SK-N-SH (cell line): ENCODE data around the gene DDAH1.

Experiments used
- JUND ChIP-seq: IDR thresholded peaks from 2 replicates; pipeline ENCODE4 v1.4.0; 2012
- POLR2AphosphoS5 ChIP-seq: IDR thresholded peaks from 2 replicates; pipeline ENCODE4 v1.6.1; 2012; ENCODE audit warnings: low read depth, low read length
- RCOR1 ChIP-seq: fragments of 150-350 bp; IDR thresholded peaks from 2 replicates; pipeline ENCODE4 v1.6.1; 2017; ENCODE audit warnings: antibody characterized with exemption, low read length
- RXRA ChIP-seq: IDR thresholded peaks from 2 replicates; pipeline ENCODE4 v1.4.0; 2012; ENCODE audit warnings: low read depth, mild to moderate bottlenecking, borderline replicate concordance
- TF ChIP-seq, protein P1 (sequence below): fragments of 200-600 bp; sonication (generic); IDR thresholded peaks from 2 replicates; pipeline ENCODE4 v1.6.1; 2017; ENCODE audit warnings: antibody characterized with exemption, mild to moderate bottlenecking, moderate library complexity
- TF ChIP-seq, protein P2 (sequence below): IDR thresholded peaks from 2 replicates; pipeline ENCODE4 v1.6.1; 2012; ENCODE audit warnings: mild to moderate bottlenecking, low read depth, low read length, moderate library complexity

DNA sequence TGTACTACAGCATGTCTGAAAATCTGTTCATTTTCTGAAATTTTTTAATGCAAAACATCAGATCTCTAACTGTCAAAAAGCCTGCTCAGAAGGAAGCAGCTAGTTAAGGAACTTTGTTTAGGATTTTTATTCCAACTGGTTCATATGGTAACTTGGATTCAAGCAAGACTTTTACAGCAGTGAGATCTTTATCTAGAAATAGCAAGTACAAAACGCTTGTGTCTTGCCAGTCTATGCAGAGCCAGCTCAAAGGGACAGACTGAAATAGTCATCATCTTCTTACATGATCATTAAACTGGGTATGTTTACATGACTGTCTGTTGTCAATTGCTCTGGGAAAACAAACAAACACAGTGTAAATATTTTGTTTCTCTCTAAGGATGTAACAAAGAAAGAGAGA lies 37.6 kb downstream of the DDAH1 start:
- TF ChIP-seq, protein P1, sequence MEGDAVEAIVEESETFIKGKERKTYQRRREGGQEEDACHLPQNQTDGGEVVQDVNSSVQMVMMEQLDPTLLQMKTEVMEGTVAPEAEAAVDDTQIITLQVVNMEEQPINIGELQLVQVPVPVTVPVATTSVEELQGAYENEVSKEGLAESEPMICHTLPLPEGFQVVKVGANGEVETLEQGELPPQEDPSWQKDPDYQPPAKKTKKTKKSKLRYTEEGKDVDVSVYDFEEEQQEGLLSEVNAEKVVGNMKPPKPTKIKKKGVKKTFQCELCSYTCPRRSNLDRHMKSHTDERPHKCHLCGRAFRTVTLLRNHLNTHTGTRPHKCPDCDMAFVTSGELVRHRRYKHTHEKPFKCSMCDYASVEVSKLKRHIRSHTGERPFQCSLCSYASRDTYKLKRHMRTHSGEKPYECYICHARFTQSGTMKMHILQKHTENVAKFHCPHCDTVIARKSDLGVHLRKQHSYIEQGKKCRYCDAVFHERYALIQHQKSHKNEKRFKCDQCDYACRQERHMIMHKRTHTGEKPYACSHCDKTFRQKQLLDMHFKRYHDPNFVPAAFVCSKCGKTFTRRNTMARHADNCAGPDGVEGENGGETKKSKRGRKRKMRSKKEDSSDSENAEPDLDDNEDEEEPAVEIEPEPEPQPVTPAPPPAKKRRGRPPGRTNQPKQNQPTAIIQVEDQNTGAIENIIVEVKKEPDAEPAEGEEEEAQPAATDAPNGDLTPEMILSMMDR: no peak
- TF ChIP-seq, protein P2, sequence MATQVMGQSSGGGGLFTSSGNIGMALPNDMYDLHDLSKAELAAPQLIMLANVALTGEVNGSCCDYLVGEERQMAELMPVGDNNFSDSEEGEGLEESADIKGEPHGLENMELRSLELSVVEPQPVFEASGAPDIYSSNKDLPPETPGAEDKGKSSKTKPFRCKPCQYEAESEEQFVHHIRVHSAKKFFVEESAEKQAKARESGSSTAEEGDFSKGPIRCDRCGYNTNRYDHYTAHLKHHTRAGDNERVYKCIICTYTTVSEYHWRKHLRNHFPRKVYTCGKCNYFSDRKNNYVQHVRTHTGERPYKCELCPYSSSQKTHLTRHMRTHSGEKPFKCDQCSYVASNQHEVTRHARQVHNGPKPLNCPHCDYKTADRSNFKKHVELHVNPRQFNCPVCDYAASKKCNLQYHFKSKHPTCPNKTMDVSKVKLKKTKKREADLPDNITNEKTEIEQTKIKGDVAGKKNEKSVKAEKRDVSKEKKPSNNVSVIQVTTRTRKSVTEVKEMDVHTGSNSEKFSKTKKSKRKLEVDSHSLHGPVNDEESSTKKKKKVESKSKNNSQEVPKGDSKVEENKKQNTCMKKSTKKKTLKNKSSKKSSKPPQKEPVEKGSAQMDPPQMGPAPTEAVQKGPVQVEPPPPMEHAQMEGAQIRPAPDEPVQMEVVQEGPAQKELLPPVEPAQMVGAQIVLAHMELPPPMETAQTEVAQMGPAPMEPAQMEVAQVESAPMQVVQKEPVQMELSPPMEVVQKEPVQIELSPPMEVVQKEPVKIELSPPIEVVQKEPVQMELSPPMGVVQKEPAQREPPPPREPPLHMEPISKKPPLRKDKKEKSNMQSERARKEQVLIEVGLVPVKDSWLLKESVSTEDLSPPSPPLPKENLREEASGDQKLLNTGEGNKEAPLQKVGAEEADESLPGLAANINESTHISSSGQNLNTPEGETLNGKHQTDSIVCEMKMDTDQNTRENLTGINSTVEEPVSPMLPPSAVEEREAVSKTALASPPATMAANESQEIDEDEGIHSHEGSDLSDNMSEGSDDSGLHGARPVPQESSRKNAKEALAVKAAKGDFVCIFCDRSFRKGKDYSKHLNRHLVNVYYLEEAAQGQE: no peak
- TF ChIP-seq JUND (no peak), RCOR1 (no peak), POLR2AphosphoS5 (no peak), RXRA (no peak)
